Measurements from ENCODE around the gene DPP6.
"Not testable (repeated sequence)": the region's sequence is repeated elsewhere in the genome, so short reads cannot be mapped to it uniquely, and the experiment has no call there.

DPP6 gene

DNA sequence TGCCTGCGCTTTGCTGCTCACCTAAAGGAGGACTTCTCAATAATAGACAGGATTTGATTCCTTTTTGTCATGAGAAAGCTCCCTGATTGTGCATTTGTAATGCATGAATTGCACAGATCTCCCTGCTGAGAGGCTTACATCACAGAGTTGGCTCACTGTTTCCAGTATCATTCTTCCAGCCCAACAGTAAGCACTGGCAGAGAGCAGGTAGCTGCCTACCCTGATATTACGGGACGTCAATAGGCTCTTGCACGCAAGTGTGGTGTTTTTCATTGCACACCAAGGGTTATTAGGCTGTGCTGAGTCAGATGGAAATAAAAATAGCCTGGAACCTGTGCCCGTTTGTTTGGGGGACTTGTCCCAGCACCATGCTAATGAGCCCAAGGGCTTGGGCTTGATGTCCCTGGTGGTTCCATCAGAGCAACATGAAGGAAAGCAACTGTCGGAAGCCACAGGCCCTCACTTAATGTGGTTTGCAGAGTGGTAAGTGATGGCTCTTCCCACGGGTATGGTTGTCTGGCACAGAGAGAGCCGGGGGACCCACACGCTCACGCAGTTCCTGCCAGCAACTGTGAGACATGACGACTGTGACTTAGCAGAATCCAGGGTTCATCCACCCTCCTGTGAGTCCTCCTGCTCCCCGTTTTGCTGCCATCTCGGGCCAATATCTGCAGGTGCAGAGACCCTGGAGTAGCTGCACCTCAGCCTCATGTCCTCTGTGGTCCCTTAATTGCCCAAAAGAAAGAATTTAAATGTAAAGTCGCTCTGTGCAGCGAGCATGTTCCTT, 20.4 kb downstream of the DPP6 start:
- not testable (repeated sequence) for DNase-seq (ENCODE audit: low read depth in 3 of 3)

DNA sequence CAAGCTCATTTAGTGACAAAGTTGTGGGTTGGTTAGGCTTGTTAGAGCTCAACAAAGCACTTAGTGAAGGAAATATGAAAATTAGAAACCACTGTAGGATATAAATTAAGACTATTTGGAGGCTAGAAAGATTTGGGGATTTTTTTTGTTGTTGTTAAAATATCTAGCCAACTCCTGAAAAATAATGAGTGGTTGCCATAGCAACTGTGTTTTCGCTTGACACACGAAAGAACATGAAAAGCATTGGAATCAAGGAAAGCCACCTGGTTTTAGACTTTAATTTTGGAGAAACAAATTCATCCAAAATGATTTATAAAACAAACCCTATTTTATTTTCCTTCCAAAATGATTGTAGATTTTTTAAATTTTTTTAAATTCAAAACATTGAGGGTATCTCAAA, 26.3 kb downstream of the DPP6 start:
- DNase-seq (ENCODE audit: low read depth in 3 of 3): not testable (repeated sequence)

DNA sequence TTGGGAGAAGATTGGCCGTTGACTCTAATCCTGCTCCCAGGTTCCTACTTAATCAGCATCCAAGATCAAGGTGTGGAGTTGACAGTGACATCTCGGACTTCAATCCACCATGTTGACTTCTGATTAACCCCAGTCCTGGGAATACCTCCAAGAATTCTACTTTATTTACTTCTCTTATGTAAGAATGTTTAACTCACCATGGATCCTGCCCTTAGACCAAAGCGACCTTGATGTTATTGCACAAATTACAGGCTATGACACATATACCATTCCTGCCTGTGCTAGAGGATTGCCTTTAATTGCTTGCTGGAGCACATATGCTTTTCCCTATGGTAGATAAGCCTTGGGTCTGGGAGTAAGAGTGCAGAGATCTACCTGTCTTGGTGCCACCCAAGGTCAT, 28.1 kb downstream of the DPP6 start:
- DNase-seq (ENCODE audit: low read depth in 3 of 3): not testable (repeated sequence)

DNA sequence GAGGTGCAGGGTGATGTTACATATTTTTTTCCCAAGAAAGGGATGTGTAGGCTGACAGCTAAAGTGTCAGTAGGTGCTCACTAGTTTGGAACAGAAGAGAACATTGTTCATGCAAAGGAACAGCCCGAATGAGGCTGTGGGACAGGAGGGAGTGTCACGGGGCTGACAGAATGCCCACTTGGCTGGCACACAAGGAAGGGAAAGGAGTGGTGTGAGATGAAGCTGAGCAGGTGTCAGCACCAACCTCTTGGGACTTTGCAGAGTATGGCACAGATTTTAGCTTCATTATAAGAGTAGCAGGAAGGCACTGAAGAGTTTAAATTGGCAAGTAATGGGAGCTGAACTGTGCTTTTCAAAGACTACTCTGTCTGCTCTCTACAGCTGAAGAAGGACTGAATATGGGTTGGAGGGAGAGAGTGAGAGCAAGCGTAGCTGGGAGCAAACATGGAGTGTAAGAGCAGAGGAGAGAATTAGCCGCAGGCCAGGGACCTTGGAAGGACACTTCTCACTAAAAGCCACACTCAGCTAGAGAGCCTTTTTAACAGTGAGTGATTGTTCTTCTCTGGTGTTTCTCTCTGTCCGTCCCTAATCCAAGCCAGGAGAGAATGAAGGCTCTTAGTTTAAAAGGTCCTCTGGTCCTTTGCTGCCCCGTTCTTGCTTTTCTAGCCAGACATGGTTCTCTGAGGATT, 35.0 kb downstream of the DPP6 start:
- DNase-seq (ENCODE audit: low read depth in 3 of 3): not testable (repeated sequence)

DNA sequence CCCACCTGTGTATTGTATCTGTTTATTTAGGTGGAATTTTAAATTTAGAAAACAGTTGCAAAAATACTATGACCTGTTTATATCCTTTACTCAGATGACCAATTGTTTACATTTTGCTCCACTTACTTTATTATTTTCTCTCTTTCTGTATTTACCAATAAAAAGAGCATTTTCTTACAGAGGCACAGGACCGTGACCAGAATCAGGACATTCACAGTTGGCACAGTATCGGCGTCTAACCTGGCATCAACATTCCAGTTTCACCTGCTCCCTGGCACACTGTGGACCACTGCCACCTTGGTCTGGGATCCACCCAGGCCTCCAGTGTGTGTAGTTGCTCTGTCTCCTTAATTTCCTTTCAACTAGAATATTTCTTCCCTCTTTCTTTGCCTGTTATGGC, 39.9 kb downstream of the DPP6 start:
- DNase-seq (ENCODE audit: low read depth in 3 of 3): not testable (repeated sequence)

DNA sequence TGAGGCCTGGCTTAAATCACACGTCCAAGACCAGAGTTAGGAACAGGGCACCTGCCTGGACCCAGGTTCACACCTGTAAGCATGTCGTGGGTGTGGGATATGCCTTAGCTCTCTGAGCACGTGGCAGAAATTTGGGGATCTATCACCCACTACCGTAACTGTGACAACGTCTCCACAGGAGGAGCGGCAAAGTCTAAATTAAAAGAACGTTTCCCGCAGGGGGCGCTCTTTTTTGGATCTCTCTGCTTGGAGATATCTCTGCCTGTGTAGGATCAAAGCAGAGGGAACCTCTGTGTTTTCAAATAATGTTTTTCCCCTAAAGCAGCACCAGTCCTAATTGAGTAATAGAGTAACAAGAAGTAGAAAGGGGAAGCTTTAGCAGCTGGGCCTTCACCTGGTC, 43.0 kb downstream of the DPP6 start:
- not testable (repeated sequence) for DNase-seq (ENCODE audit: low read depth in 3 of 3)

DNA sequence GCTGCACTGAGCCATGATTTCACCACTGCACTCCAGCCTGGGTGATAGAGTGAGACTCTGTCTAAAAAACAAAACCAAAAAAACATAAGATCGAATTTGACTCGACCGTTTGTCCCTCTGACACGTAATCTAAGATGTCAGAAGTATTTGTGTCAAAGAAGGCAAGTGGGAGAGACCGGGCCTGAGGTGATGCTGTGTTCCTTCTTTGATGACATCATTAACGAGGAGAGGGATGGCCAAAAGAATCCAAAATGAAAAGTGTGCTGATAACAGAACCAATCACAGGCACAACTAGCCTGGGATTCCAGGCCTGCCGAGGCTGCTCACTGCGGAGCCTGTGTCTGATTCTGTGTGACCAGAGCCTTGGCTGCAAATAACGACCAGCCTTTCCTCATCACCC, 52.9 kb downstream of the DPP6 start:
- not testable (repeated sequence) for DNase-seq (ENCODE audit: low read depth in 3 of 3)

DNA sequence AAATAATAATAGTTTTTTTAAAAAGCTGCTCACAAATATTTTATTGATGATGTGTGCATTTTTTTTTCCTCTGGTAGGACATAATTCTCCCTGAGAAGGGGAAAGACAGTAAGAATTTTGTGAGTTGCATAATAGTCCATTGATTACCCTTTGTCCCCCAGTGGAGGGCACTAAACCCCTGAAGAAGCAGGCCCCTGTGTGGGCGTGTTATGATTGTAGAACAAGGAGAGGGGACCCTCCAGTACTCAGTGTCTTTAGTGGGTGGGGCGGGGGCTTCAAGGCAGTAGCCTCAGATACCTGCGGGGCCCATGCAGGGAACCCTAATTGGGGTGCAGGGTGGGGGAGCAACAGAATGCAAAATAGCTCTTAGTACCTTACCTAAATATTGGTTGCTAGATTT, 57.4 kb downstream of the DPP6 start:
- not testable (repeated sequence) for DNase-seq (ENCODE audit: low read depth in 3 of 3)

DNA sequence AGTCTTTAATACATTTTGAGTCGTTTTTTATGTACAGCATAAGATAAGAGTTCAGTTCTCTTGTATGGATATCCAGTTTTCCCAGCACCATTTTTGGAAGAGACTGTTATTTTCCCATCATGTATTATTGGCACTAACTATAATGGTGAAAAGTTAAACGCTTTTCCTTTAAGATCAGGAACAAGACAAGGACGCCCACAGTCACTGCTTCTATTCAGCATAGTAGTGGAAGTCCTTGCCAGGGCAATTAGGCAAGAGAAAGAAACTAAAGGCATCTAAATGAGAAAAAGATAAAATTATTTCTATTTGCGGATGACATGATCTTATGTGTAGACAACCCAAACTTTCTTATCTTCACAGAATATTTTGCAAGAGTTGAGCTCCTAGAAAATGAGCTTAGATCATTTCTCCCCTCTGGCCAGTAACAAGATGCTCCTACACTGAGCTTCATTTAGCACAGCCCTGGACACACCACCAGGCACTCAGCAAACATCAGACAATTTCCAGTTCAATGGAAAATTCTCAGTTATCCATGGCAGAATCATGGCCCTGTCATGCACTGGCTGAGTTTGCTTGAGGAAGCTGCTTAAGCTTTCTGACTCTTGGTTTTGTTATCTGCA, 61.6 kb downstream of the DPP6 start:
- DNase-seq (ENCODE audit: low read depth in 3 of 3): not testable (repeated sequence)

DNA sequence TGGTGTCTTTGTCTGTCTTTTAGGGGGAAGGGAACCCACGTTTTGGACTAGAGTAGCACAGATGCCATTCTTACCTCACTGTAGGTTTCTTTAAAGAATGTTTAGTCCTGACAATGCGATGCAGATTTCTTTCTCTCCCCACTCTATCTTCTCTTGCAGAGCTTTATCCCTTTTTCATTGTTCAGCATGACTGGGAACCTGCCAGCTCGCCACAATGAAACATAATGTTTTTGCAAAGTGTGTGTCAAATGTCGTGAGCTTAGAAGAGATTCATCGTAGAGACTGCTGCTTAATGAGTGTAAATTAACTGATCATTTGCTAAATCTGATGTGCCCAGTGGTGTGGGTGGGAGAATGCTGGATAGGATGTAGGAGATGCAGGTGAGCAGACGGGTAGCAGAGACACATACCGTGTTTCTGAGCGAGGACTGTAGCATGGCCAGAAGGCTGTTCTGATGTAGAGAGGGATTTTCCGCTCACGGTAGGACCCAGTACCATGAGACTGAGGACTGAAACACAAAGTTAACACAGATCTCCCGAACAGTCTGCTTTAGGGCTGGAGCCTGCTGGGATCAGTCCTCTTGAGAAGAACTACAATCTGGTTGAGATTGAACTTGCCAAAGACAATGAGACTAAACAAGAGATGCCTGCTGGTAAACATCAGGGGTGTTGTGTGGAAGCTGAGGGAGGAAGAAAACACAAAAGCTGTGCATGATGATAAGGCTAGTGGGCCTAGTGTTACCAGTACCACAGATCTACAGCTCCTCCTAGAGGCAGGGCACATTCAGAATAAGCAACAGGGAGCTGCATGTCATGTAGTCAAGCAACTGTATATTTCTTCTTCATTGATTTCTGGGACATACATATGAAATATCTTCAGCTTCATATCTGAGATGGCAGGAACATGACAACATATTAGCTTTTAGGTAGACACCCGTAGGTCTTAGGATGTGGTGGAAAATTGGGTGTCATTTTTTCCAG, 65.5 kb downstream of the DPP6 start:
- not testable (repeated sequence) for DNase-seq (ENCODE audit: low read depth in 3 of 3)

DNA sequence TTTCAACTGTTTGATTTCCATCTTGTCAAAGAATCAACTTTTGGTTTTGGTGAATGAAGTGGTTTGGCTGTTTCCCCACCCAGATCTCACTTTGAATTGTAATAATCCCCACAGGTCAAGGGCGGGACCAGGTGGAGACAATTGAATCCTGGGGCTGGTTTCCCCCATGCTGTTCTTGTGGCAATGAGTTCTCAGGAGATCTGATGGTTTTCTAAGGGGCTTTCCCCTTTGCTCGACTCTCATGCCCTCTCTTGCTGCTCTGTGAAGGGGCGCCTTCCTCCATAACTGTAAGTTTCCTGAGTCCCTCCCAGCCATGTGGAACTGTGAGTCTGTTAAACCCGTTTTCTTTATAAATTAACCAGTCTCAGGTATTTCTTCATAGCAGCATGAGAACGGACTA, 68.6 kb downstream of the DPP6 start:
- DNase-seq (ENCODE audit: low read depth in 3 of 3): not testable (repeated sequence)

DNA sequence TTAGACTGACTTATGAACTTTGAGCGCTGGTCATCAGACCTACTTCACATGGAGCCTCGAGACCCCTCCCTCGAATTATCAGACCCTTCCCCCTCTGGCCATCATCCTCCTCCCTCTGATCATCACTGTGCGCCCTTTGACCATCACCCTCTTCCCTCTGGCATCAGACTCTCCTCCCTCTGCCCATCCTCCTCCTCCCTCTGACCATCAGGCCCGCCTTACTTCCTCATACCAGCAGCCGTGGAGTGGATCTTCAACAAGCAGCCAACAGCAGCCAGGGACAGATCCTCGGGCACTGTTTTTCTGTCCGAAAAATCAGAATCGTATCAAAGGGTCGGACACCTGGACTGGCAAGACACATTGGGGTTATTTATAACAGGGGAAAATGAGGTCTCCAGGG, 70.5 kb downstream of the DPP6 start:
- DNase-seq (ENCODE audit: low read depth in 3 of 3): not testable (repeated sequence)

DNA sequence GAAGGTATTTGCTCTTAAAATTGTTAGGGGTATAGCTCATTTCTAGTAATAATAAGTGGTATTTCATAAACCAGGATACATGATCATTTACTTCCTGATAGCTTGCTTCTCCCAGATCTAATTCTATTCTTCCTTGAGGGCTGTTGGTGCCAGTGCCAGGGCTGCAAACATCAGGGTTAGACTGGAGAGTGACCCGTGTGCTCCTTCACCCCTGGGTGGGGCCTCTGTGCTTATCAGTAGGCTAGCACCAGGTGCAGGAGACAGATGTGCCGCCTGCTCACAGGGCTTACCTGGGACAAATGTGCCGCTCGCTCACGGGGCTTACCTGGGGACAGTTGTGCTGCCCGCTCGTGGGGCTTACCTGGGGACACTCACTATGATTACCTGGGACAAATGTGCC, 71.2 kb downstream of the DPP6 start:
- DNase-seq (ENCODE audit: low read depth in 3 of 3): not testable (repeated sequence)

DNA sequence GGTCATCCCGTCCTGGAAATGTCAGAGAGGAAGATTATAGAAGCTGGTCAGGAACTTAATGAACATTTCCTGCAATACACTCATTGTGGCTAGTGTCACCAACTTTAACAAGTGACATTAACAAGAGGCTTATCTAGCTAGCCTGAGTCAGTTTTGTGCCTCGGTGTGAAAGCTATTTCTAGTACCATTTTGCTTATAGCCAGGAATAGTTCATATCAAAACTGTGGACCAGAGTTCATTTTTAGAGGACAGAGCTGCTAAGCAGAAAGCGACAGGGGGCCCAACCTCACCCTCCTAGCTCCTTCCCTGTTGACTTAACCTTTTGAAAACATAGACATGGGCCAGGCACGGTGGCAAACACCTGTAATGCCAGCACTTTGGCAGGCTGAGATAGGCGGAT, 76.9 kb downstream of the DPP6 start:
- DNase-seq (ENCODE audit: low read depth in 3 of 3): not testable (repeated sequence)

DNA sequence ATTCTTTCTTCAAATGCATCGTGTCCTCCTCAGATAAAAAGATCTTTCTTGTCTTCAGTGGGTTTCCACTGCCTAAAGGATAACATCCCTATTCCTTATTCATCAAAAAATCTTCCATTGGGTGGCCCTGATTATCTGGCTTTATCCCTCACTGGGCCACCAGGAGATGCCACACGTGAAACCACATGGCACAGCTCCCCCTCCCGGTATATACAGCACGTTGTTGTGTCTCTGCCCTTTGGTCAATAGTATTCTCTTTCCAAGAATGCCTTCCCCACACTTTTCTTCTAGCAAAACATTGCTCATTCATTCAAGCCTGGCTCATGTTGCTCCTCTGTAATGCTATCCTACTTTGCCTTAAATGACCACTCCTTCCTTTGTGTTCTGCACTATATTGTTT, 80.4 kb downstream of the DPP6 start:
- not testable (repeated sequence) for DNase-seq (ENCODE audit: low read depth in 3 of 3)

DNA sequence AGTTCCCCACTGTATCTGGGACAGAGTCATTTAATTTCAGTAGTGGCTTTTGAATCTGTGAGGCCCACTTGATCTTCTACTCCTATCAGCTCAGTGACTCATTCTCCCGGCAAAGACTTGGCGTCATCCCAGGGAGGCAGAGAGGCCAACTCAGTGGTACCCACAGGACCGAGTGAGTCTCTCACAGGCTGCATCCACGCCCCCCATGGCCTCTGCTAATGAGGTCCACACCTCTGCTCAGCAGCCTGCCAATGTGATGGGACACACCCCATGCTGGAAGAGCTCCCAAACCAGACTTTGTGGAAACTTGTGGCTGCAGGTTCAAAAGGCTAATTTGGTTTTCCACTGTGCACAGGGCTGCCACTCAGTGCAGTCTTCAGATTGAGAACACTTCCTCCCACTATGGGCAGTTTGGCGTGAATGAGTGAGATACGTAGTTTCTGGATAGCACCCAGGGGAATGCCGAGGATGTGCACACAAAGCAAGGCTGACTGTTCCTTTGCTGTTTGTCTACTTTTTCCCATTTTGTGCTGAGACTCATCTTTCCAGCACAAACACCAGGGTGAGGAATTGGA, 81.6 kb downstream of the DPP6 start:
- DNase-seq (ENCODE audit: low read depth in 3 of 3): not testable (repeated sequence)

DNA sequence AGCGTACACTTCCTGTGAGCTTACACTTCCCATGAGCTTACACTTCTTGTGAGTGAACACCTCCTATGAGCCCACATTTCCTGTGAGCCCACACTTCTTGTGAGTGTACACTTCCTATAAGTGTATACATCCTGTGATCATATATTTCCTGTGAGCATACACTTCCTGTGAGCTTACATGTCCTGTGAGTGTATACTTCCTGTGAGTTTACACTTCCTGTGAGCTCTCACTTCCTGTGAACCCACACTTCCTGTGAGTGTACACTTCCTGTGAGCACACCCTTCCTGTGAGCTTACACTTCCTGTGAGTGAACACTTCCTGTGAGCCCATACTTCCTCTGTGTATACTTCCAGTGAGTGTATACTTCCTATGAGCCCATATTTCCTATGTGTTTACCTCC, 82.5 kb downstream of the DPP6 start:
- DNase-seq (ENCODE audit: low read depth in 3 of 3): not testable (repeated sequence)

DNA sequence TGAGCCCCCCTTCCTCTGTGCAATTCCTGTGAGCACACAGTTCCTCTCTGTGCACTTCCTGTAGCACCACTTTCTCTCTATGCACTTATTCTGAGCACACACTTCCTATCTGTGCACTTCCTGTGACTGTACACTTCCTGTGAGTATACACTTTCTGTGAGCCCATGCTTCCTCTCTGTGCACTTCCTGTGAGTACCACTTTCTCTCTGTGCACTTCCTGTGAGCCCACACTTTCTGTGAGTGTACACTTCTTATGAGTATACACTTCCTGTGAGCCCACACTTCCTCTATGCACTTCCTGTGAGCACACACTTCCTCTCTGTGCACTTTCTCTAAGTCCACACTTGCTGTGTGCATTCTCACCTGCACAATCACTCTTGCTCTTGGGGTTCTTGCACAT, 83.4 kb downstream of the DPP6 start:
- not testable (repeated sequence) for DNase-seq (ENCODE audit: low read depth in 3 of 3)

DNA sequence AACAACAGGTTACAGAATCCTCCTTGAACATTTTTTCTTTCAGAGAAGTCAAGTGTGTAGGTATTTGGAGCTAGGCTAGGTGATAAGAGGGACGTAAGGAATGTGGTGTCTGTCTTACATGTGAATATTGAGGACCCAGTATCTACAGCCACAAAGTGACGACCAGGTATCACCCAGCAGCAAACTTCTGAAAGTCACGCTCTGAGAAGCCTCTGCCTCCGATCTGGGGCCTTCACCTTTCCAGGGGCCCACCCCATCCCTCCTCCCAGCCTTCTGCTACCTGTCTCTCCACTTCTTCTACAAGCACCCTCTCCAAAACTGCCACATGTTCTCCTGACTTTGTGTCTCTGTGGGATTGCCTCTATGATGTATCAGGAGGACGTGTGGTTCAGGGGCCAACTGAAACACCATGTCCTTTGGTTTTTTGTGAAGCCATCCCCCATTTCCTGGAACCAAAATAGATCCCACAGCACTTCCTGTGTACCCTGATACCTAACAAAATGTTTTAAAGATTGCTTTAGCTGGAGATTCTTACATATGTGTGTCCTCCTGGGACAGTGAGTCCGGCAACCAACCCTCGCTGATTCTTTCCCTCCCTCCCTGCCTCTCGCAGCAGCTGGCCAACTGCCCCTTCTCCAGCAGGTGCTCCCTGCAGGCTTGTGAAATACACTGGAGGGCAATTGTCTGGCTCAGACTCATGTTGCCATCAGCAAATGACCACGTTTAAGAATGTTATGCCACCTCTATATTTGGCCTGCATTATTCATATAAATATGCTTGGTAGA, 93.9 kb downstream of the DPP6 start:
- DNase-seq (ENCODE audit: low read depth in 3 of 3): not testable (repeated sequence)

DNA sequence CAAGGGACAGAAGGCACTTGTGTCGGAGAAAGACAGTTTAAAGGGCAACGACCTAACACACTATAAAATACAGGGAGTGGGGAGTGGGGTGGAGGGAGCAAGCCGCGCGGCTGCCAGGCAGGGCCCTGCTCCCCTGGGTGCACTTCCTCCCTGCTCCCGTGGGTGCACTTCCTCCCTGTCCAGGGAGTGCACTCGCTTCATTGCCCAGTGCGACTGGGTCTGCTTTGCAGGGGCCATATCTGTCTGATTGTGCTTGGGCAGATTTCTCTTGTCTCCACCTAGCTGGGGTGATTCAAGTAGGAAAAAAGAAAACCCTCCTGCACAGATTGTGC, 94.5 kb downstream of the DPP6 start:
- DNase-seq (ENCODE audit: low read depth in 3 of 3): not testable (repeated sequence)
